EH (cell line): ENCODE results near the gene FBXO17.
A peak's percentile ranks its signal among the peaks of the same experiment; 100 is the strongest.
"Not testable (repeated sequence)": the region's sequence is repeated elsewhere in the genome, so short reads cannot be mapped to it uniquely, and the experiment has no call there.

ENCODE experiments used
- DNase-seq: peaks from one replicate; pipeline ENCODE4 v3.0.0-alpha.2; 2015; ENCODE audit warnings: low read depth

The FBXO17 gene

GRCh38 chr19:38942471-38943181 is 32.9 kb downstream of the FBXO17 start:
- DNase-seq: no peak

- no peak for DNase-seq
Measured at GRCh38 chr19:38941979-38942378, 33.6 kb downstream of the FBXO17 start.

- not testable (repeated sequence) for DNase-seq
Measured at GRCh38 chr19:38941466-38941865, 34.1 kb downstream of the FBXO17 start.

- DNase-seq: no peak
Measured at GRCh38 chr19:38939957-38940356, 35.6 kb downstream of the FBXO17 start.

GRCh38 chr19:38933544-38933943 is 42.0 kb downstream of the FBXO17 start:
- DNase-seq: no peak

GRCh38 chr19:38932425-38933179 is 42.9 kb downstream of the FBXO17 start:
- DNase-seq: peak; percentile 55

GRCh38 chr19:38931521-38931793 is 44.1 kb downstream of the FBXO17 start:
- DNase-seq: no peak

- DNase-seq: peak; percentile 99
Measured at GRCh38 chr19:38930776-38931520, 44.6 kb downstream of the FBXO17 start, which contains the start of gene MRPS12. TSS of gene MRPS12 (plus strand) at chr19:38930944. CDS start at chr19:38931295, 351 bp downstream.

GRCh38 chr19:38929929-38930775 is 45.4 kb downstream of the FBXO17 start, which contains the start of gene SARS2:
TSS of gene SARS2 (minus strand) at chr19:38930763. CDS start at chr19:38930736, 27 bp downstream.
- peak; percentile 94 for DNase-seq

GRCh38 chr19:38928391-38929001 is 47.0 kb downstream of the FBXO17 start:
- DNase-seq: no peak

GRCh38 chr19:38924388-38924787 is 51.2 kb downstream of the FBXO17 start:
- DNase-seq: no peak

GRCh38 chr19:38922482-38922881 is 53.1 kb downstream of the FBXO17 start:
- DNase-seq: no peak

GRCh38 chr19:38921420-38922274 is 53.9 kb downstream of the FBXO17 start:
- no peak for DNase-seq

- no peak for DNase-seq
Measured at GRCh38 chr19:38920602-38921419, 54.7 kb downstream of the FBXO17 start.

GRCh38 chr19:38919837-38920601 is 55.5 kb downstream of the FBXO17 start:
- DNase-seq: no peak

- DNase-seq: no peak
Measured at GRCh38 chr19:38918526-38918925, 57.0 kb downstream of the FBXO17 start.

- peak; percentile 21 for DNase-seq
Measured at GRCh38 chr19:38917921-38918491, 57.5 kb downstream of the FBXO17 start.

GRCh38 chr19:38917516-38917915 is 58.0 kb downstream of the FBXO17 start:
- DNase-seq: no peak
